CD4-positive, alpha-beta T cell treated with Interleukin-21 for 1 hour (primary cell): ENCODE data around the gene TMEM81.

Experiments
- DNase-seq: peaks from one replicate; pipeline ENCODE4 v3.0.0-alpha.2; 2020

Gene TMEM81

DNA sequence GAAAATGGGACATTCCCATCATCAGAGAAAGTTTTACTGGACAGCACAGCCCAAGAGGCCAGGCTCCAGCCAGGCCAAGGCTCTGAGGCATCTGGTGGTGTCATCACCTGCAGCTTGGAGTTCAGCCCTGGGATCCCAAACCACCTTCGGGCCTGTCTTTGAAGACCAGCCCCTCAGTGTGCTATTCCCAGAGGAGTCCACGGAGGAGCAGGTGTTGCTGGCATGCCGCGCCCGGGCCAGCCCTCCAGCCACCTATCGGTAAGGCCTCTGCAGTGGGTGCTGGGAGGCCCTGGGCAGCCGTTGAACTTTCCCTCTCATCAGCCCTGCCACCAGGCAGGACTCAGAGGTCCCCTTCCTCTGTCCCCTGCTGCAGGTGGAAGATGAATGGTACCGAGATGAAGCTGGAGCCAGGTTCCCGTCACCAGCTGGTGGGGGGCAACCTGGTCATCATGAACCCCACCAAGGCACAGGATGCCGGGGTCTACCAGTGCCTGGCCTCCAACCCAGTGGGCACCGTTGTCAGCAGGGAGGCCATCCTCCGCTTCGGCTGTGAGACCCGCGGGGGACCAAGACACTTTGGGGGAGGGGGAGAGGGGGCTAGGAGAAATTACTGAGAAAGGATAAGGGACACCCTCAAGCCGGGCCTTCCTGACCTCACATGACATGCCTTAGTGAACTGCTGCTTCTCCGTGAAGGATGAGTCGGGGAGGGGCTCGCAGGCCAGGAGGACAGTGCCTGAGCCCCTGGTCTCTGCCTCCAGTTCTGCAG, 26.3 kb downstream of the TMEM81 start:
- DNase-seq = no peak

DNA sequence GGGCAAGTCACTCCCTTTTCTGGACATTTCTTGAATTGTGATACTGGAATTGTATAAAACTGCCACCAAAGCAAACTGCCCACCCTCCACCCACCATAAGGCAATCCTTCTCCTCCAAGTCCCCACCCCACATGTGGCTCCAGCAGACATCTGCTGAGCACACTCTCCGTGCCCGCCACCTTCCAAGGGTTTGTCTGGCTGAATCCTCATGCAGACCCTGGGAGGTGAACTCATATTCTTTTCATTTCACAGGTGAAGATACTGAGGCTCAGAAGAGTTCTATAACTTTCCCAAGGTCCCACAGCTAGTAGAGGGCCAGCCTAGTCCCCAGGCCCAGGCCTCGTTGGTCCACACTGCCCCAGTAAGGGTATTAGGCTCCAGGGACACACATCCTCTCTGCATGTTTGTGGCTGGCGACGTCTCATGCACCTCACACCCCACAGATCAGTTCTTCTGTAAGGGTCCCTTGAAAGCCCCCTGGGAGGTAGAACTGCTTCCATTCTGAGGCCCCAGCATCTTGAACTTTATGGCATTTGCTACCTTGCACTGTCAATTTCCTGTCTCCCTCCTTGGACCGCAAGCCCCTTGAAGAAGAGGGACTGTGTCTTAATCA, 27.2 kb downstream of the TMEM81 start:
- DNase-seq = no peak

DNA sequence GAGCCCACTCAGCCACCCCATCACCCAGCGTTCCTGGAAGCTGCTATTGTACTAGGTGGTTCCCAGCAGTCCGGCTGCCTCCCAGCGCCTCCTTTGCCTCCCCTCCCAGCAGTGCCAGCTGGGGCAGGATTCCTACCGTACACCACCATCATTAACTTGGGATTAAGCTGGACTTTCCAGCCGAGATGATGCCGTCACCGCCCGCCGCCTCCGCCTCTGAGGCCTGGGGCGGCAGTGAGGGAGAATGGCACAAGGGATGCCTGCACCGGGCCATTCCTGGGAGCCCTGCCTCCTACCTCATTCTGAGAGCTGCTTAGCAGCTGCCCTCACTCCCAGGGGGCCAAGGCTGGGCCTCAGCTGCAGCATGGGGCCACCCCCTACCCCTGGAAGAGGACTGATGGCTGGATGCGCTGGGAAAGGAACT, 28.1 kb downstream of the TMEM81 start:
- no peak for DNase-seq

DNA sequence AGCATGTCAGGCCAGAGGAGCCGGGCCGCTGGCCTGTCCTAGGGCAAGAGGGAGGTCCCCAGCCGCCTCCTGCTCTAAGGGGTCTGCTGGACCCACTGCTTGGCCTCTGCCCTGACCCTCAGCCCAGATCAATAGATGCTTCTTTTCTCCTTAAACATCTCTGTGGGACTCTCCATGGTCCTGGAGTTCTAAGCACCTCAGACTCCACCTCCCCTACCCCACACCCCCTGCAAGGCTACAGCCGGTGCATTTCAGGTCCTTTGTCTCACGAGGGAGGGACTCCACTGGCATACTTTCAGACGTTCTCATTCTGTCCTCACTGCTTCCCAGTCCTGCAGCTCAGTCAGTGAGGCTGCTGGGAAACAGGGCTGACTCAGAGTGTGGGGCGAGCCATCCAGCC, 30.2 kb downstream of the TMEM81 start:
- DNase-seq = no peak

DNA sequence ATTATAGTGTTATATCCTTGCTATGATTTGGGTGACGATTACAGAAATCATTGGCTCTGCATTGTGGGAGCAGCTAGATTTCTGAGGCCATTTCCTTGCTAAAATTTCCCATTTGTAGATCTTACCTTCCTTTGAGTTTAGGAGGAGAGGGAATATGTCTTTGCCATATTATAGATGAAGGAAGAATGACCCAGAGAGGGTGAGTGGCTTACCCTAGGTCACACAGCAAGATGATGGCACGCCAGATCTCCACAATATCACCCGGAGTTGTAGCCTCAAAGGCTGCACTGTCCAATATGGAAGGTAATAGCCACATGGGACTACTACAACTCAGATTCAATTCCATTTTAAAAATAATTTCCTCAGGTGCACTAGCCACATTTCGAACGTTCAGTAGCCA, 31.0 kb downstream of the TMEM81 start:
- no peak for DNase-seq

DNA sequence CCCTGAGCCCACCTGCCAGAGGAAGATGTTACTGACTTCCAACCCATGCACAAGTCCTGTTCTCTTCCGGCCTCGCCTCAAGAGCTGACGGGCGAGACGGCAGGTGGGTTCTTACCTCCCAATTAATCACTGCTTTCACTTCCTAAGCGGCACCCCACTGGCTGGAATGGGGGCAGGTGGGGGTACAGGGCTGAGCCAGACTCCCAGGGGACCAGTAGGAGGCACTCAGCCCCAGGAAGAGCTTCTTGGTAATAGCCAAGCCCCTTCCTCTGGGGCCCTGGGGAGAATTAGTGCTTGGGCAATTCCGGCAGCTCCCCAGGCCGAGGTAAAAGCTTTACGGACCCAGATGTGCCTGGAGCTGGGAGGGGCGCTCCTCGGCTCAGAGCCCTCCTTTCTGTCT, 31.6 kb downstream of the TMEM81 start:
- DNase-seq = no peak

DNA sequence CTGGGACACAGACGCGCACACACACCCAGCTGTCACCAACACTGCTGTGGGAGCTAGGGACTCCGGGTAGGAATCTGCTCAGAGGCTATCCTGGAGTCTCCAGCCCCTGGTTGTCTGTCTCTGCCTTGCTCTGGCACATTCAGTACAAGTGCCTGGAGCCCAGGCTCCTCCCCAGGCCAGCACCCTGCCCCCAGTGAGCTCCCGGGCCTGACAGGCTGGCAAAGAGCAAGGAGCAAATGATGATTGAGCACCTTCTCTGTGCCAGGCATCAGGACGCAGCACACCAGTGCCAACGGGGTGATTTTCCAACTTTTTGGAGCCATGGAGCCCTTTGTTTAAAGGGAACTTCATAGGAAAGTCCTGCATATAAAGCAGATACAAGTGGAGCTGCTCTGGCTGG, 34.8 kb downstream of the TMEM81 start:
- no peak for DNase-seq

DNA sequence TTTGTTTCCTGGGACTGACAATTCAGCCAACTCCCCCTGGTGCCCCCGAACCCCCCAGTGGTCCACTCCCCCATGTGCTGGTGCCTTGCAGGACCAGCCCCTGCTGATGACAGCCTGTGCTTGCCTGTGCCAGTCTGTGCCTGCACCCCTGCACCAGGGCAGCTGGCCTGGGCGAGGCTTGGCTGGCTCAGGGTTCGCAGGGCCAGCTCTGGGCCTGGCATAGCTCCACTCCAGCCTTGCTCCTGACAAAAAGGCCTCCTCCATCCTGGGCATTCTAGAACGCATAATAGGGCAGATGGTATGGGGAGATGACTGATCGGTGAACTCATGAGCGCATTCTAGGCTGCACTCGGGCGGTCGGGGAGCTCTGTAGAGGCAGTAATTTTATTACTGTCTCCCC, 35.9 kb downstream of the TMEM81 start:
- no peak for DNase-seq

DNA sequence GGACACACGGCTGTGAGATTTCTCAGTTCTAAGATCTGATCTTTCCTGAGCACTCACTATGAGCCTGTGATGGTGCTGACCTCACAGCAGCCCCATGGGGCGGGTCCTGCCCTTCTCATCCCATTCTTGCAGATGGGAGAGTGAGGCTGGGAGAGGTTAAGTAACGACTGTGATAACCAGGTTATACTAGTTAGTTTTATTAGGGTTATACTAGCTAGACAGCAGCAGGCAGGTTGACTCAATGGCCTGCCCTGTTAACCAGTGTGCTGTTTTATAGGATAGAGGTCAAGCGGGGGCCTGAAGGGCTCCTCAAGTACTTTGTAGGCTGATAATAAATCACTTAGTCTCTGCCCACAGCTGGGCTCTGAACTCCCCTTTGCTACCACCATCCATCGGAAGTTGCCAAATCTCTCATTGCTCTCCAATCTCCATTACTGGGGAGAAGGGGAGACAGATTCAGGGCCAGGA, 36.5 kb downstream of the TMEM81 start:
- no peak for DNase-seq

DNA sequence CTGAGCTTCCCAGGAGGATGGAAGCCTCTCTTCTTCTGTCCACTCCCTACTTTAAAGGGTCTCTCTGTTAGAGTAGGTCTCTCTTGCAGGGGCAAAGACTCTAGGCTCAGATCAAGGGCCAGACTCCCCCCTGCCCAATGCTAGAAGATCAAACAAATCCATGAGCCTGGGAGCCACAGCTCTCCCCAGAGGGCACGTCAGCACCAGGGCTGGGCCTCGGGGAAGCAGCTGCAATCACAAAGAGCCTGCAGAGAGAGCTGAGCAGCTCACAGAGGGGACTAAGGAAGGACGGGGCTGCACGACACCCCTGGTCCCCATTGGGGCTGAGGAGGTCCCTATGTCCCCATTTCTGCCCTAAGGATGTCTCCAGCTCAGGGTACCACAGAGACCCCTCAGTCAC, 37.4 kb downstream of the TMEM81 start:
- DNase-seq = no peak

DNA sequence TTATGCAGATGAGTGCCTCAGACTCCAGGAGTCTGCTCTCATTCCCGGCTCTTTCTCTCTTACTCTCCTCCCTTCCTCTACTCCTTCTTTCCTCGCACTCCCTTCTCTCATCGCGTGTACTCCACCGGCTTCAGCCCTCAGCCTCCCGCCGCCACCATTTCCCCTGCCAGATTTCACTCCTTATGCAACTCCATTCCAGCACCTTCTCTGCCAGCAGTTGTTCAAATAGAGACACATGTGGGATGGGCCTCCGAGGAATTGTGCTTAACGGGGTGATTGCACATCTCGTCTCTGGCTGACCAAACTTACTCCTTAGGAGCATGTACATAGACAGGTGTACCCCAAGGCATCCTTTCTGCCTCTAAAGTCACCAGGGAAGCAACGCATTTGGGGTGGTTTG, 39.1 kb downstream of the TMEM81 start:
- no peak for DNase-seq

DNA sequence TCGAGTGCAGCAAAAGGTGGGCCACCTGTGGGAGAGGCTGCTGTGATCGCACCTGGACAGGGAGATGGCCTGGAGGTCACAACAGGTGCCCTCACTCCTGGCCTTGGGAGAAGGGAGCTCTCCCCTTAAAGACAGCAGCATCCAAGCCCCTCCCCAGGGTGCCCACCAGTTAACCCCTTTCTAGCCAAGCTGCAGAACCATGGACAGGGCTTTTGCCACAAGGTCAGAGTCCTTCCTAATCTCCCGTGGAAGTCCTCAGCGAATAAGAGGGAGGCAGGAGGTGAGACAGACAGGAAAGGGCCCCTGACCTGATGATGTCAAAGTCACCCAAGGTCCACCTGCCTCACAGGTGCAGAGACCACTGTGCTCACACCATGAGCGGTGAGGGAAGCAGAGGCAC, 39.5 kb downstream of the TMEM81 start:
- no peak for DNase-seq

DNA sequence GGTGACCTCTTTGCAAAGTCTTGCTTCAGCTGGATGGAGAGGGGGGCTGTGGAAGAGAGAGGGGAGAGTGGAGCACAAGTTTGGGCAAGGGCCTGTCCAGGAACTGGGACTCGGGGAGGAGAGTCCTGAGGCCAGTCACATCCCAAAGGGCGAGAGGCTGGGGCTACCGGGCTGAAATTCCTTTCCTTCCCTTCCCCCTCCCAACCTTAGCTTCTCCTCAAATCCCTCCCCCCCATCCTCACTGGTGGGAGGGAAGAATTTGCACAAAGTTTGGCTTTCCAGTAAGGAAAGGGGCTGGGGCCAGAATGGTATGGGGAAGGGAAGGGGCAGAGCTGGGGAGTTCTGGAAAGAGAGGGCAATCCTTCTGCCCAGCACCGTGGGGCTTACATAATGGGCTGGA, 40.4 kb downstream of the TMEM81 start:
- DNase-seq = no peak

DNA sequence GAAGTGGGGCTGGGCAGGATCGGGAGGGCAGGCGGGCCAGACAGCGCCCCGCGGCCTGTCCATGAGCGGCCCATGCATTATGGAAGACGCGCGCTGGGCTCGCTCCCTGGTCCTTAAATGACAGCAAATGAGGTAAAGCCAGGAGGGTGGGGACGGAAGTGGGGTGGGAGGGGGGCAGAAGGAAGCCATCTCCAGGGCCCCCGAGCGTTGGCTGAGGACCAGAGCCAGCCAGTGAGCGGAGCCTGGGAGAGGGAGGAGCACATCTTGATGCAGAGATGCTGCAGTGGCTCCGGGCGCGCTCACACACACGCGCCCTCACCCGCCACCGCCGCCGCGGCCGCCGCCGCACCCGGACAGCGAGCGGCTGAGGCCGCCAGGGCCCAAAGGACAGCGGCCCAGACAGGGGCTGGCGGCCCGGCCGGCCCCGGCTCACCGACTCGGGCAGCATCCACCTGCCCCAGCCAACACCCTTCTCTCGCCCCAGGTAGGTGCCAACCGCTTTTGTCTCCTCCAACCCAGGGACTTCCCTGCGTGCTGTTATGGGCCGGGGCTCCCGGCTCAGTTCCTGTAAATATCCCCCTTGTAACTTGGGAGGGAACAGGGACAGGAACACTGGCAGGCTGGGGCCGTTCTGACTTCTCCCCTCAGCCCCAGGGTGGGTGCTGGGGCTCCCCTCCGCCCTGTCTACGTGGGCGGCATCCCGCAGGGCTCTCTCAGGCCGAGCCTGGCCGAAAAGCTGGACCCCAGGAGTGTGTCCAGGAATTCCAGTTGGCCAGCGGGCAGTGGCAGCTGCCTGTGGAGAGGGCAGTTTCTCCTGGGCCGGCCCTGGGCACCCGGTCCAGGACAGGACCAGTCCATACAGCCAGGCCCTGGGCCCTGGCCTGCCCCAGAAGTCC, 41.1 kb downstream of the TMEM81 start, which contains the start of gene CNTN2:
TSS of gene CNTN2 (plus strand) at position 302 of the 896 bp plus-strand sequence. CDS start 9,974 bp downstream, outside the sequence.
- no peak for DNase-seq

DNA sequence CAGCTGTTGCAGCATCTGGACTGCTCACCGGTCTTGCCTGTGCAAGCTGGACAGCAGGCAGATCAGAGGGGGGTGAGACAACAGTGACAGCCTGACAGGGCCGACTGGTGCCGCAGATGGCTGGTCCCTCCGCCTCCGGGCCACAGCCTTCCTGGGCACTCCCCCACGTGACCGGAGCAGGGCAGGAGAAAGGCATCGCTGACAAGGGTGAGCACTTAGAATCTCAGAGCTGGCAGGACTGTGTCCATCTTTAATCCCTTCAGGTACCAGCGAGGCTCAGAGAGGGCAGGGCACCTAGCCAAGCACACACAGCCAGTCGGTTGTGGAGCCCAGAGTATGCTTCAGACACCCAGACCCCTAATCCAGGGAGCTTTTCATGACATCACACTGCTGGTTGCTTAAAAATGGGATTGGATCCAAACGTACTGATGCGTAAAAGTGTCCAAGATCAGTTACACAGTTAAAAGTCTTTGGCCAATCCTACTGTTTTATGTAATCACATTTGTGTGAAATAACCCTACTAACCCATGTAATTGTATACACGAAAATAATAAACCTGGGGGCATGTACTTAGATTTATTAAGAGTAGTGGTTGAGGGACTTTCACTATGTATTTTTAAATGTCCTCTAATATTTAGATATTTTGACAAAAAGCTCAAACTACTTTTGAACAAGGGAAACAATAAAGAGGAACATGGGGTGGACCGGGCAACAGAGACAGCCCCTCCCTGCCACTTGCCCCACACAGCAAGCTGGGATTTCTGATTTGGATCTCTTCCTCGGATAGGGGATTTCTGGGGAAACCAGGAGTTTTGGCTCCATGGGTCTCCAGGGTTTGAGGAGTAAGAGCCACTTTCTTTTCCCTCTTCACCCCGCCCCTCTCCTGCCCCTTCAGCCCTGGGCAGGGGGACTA, 42.0 kb downstream of the TMEM81 start:
- no peak for DNase-seq

DNA sequence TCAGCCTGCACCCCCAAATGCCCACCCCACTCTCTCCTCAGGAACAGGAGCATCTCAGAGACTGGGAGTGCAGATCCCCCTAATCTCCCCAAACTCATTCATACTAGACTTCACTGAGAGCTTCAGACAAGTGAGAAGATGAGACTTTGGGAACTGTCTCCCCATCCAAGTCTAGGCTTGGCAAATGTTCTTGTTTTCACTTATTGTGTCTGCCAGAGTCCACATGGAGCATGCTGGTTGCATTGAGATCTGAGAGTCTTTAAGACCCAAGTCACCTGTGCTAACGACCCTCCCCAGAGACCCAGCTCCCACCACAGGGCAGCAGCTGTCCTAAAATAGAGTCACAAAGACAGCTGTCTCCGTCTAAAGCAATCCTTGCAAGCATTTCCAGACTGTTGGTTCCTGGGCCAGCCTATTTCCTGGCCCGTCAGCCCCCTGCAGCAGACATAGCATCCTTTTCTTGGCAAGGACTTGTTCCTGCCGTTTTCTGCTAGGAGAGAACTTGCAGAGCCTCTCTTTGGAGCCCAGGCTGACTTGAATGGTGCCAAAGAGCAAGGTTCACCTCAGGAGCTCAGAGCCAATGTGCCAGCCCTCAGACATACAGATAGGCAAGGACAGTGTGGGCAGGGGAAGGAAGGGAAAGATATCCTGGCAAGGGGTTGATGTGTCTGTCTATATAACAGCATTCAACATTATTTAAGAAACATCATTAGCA, 43.1 kb downstream of the TMEM81 start:
- no peak for DNase-seq

DNA sequence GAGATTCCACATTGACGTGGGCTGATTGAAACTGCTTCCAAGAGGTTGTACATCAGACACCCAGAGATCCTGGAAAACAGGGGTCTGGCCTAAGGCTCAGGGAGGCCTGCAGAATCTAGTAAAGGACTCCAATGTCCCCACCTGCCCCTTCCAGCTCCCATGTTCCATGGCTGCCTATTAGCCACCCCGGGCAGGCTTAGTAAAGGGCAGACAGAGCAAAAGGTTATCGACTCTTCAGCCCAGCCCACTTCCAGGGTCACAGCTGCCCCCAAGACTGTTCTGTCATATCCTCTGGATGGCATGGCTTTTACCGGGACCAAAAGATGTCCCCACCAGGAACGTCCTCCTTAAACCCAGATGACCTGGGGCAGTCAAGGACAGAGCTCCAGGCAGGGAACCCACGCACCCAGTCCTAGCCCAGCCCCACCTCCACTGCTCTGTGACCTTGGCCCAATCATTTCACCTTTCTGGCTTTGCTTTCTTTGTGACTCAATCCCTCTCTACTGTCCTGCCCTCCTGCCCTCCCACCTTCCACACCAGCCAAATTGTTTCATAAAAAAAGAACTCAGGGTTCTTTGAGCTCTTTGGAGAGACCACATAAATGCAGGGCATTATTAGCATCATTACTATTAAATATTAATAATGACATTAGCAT, 46.0 kb downstream of the TMEM81 start:
- DNase-seq = no peak

DNA sequence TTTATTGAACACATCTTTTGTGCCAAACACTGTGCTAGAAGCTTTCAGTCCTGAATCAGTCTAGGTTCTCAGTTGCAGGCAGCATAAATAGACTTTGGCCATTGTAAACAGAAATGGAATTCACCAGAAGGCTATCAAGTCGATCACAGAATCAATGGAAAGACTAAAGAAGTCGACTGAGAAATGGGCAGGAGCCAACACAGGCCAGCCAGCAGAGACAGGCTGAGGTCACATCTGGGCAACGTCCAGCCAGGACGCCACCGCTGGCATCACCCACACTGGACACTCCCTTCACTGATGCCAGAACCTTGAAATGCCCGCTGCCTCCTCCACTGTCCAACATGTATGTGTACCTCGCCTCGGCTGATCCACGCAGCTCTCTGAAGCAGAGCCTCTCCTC, 46.7 kb downstream of the TMEM81 start:
- DNase-seq = no peak
